Stimulated activated naive CD4-positive, alpha-beta T cell (primary cell): ENCODE measurements around the gene ARL9.
A peak's percentile ranks its signal among the peaks of the same experiment; 100 is the strongest.

ENCODE experiments used
- DNase-seq, 6 experiments: peaks; one replicate each; lab custom pipeline; 2025; lab: John Stamatoyannopoulos, UW

ARL9 gene, protein sequence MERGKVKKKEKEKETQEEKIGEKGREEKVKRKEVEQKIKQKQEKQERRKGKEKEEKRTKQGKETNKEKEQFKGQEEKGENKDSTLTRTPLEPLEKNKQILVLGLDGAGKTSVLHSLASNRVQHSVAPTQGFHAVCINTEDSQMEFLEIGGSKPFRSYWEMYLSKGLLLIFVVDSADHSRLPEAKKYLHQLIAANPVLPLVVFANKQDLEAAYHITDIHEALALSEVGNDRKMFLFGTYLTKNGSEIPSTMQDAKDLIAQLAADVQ

DNA sequence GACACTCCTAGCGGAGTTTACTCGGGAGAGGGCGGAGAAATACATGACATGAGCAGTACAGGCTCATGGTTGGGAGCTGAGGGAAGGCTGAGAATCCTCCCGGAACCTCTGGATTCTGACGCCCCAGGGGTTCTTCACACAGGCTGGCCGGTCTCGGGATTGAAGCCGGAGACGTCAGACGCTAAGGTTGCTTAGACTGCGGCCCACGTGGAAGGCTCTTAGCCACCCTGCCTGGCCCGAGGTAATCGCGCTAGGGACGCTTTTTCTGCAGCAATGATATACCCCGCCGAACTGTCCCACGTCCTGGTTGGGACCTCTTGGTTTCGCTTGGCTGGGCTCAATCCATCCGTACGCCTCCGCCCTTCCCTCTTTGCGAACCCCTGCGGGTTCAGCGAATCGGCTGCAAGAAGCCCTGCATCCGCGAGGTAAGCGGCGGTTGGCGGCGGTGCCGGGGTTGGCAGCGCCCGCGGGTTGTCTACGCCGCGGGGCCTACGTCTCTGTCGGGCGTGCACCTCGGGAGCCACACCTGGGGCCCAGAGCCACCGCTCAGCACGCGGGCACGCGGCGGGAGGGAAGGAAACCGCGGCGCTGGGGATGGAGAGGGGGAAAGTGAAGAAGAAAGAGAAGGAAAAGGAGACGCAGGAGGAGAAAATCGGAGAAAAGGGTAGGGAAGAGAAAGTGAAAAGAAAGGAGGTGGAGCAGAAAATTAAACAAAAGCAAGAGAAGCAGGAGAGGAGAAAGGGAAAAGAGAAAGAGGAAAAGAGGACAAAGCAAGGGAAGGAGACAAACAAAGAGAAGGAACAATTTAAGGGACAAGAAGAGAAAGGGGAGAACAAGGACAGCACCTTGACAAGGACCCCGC, at the start of gene ARL9:
TSS of gene ARL9 (plus strand) at position 523 of the 862 bp plus-strand sequence. CDS start at position 595, 72 bp downstream.
- DNase-seq: peak; percentile 39 to 71 (median 62)

DNA sequence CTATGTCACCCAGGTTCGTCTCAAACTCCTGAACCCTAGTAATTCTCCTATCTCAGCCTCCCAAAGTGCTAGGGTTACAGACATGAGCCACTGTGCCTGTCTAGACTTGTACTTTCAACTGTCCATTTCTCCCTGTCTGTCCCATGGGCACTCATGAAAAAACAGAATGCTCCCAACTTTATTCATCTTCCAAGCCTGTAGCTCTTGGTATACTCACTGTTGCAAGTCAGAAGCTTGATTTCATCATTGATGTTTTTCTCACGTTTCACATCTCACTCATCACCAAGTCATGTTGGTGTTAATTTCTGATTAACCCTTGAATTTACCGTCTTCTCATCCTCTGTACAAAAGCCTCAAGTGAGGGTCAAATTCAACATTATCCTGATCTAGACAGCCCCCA, 45.5 kb upstream of the ARL9 start:
- no peak for DNase-seq

DNA sequence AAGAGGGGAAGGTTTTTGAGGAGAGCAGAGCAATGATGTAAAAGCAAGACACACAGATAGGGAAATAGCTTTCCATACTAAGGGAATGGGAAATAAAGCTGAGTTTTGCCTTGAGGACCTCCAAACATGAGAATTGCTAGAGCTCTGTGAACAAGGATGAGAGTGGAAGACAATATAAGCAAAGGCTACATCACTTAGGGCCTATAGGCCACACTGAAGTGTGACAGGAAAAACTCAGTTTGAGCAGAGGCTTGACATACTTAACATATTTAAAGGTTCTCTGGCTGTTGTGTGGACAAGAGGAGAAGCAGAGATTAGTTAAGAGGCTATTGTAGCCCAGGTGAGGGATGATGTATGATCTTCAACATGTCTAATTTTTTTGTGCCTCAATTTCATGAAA, 43.4 kb upstream of the ARL9 start:
- DNase-seq: no peak

DNA sequence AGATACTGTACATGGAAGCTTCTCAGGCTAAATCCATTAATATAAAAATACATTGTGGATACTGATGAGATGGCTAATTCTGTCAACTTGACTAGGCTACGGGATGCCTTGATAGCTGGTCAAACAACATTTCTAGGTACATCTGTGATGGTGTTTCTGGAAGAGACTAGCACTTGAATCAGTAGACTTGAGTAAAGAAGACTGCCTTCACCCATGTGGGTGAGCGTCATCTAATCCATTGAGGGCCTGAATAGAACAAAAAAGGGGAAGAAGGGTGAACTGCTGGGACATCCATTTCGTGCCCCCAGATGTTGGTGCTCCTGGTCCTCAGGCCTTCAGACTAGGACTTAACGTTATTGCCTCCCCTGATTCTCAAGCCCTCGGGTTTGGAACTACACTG, 41.9 kb upstream of the ARL9 start:
- DNase-seq: no peak

DNA sequence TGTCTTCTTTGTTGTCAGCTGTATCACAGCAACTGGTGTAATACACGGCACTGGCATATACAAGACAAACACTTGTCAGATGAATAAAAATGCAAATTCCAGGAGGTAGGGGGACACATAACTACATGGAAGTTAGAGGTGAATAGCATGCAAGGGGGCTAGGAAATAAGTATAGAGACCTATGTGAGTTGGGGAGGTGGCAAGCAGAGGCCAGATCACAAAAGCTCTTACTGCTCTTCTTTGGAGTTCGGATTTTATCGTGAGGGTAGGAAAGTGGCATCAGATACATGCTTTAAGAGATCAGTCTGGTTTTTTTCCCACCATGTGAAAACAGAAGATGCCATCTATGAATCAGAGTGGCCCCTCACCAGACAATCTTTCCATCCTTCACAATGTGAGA, 41.0 kb upstream of the ARL9 start:
- DNase-seq: no peak

DNA sequence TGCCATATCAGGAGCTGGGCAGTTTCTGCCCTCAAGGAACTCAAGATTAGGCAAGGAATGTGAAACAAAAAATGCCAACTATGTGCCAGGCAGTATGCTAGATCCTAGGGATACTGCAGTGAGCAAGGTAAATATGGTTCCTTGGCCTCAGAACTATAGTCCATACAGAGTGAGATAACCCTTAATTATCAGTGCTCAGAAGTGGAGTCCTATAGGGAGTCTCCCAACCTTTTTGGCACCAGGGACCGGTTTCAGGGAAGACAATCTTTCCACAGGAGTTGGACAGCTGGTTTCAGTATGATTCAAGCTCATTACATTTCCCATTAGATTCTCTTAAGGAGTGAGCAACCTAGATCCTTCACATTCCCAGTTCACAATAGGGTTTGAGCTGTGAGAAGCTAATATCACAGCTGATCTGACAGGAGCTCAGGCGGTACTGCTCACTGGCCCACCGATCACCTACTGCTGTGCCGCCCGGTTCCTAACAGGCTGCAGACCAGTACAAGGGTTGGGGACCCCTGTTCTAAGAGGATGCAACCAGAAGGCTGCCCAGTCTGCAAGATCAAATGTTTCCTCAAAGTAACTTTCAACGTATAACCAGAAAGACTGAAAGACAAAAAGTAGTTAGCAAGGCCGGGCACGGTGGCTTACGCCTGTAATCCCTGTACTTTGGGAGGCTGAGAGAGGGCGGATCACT, 39.8 kb upstream of the ARL9 start:
- DNase-seq: no peak

DNA sequence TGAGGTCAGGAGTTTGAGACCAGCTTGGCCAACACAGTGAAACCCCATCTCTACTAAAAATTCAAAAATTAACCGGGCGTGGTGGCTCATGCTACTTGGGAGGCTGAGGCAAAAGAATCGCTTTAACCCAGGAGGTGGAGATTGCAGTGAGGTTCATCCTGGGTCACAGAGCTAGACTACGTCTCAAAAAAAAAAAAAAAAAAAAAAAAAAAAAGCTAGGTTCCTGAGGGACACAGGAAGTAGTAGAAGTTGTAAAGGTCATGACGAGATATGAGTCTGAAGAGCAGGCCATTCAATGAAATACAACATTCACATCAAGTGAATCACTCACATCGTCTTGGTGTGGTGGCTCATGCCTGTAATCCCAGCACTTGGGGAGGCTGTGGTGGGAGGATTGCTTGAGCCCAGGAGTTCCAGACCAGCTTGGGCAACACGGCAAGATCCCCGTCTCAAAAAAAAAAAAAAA, 39.3 kb upstream of the ARL9 start:
- peak in 4 of 6 experiments; percentile 2 to 18 (median 8) for DNase-seq

DNA sequence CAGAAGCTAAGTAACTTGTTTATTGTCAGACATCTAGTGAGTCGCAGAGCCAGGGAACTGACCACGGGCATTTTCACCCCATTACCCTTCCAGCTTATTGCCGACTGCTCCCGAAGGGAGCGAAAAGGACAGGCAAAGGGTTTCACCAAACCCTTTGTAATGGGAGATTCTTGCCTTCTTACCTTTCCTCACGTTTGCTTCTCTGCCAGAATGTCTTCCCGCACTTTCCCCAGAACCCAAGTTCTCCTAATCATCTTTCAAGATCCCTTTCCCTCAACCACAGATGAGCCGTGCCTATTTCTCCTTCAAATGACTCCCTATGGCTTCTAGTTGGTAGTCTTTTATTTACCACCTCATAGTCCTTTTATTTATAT, 38.7 kb upstream of the ARL9 start:
- DNase-seq: no peak

DNA sequence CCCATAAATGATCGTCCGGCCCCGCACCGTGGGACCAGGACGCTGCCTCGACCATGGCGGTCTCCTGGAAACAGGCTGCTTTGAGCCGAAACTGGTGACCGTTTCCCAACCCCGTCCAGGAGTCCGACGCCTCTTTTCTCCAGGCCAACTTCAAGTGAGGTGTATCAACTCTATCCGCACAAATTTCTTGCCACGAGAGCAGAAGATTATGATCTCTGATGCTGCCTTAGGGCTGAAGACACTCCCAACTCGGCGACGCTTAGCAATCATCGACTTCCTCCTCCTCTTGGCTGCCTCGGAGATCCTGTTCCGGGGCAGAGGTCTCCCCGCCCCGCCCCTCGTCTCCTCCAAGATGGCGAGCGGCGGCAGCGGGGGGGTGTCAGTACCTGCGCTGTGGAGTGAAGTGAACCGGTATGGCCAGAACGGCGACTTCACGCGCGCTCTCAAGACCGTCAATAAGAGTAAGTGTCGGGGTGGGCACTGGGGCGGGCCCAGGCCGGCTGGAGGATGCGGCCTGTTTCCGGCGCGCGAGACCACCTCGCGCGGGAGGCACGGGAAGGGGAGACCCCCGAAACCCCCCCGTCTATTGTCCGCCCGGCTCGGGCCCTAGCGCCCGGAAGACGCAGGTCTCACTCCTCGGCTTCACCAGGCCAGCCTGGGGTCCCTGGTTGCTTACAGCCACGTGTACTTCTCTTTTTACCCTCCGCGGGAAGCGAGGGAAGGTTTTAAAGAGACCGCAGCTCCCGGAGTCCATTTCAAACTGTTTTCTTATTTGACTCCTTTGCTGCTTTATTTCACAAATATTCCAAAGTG, 38.1 kb upstream of the ARL9 start, which contains the start of gene SRP72:
TSS of gene SRP72 (plus strand) at position 334 of the 813 bp plus-strand sequence. CDS start at position 353, 19 bp downstream.
- DNase-seq: peak; percentile 82 to 89 (median 86)

DNA sequence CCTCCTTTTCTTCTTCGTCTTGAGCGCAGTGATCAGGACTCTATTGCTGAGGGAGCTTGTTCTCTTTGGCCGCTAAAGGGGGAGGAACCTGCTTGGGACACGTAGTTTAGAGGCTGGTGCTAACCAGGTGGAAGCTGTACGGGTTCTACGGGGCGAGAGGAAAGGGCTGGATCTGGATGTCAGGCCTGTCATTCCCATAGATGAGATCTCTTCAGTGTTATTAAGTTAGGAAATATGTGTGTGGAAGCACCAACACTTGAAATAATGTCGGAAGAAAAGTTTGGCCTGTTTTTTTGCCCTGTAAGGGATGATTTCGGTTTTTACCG, 37.5 kb upstream of the ARL9 start:
- peak in 1 of 6 experiments; percentile 29 for DNase-seq

DNA sequence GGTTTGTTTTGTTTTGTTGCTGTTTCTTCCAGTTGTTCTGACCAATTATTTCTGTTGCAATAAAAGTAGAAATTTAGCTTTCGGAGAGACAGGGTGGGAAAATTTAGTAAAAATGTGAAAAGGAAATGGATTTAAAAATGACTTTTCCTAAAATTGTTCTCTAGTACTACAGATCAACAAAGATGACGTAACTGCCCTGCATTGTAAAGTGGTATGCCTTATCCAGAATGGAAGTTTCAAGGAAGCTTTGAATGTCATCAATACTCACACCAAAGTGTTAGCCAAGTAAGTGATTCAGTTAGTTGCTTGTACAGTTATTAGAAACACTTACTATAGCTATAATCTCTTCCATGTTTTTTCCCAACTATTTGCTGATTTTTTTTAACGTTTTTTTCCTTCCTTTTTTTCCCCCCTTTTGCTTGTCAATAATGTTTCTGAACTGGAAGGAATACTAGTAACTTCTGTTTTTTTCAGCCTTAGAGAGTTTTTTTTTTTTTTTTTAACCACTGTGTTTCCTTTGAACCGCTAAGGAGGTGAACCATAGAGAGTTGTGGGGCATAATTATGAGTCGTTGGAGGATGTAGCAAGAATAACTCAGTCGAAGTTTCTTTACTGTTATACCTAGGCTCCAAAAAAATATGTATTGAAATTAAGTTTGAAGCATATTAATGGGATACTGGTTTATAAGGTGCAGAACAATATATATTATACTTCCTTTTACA, 35.9 kb upstream of the ARL9 start:
- DNase-seq: peak in 1 of 6 experiments; percentile 5

DNA sequence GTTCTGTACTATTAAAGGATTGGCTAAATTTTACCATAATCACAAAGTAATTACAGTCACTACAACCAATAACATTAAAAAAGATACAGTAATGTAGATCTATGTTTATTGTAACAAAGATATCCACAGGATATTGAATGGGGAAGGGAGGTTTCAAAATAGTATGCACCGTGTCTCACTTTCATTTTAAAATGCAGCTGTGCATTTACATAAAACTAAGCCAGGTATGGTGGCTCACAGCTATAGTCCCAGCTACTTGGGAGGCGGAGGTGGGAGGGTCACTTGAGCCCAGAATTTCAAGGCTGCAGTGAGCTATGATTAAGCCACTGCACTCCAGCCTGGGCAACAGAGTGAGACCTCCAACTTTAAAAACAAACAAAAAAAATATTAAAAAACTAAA, 29.7 kb upstream of the ARL9 start:
- DNase-seq: no peak

DNA sequence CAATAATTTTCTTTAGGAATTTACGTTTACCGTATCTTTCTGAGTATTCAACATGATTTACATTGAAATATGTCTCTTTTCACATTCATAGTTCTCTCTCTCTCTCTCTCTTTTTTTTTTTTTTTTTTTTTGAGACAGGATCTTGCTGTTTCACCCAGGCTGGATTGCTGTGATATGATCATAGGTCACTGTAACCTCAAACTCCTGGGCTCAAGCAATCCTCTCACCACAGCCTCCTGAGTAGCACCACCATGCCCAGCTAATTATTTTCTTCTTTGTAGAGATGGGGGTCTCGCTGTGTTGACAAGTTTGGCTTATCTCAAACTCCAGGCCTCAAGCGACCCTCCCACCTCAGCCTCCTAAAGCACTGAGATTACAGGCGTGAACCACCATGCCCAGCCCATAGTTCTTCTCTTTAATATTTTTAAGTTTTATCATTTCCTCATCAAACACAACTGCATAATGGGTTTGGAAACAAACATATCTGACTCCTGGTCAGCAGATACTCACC, 28.3 kb upstream of the ARL9 start:
- DNase-seq: no peak

DNA sequence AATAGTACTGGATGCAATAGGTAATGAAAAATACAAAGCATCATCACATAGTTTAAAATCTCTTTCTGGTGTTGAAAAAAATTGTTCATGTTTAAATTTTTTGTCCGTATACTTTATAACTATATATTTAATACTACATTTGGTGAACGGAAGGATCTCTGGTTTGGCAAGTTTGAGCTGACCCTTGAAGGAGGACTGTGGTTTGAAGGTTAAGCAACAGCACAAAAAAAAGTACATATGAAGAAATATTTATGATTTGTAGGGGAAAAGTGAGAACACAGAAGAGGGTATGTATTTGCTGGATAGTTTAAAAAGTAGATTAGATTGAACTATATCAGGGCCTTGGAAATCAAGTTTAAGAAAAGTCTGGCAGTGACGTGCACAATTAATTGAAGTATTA, 24.9 kb upstream of the ARL9 start:
- no peak for DNase-seq

DNA sequence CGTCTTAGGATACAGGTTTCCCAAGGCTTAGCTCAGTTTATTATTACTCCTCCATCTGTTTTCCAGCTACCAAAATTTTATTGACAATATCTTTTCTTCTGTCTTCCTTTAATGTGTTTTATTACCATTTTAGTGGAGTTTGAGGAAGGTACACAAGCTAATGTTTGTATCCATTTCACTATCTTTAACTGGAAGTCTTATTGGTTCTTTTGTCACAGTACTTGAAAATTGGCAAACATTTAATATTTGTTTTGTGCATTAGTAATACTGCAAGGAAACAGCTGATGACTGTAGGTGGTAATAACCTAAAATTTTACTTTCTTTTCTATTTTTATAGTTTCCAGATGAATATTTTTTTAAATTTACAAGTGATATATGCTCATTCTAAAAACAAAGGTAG, 9.3 kb upstream of the ARL9 start:
- DNase-seq: no peak

DNA sequence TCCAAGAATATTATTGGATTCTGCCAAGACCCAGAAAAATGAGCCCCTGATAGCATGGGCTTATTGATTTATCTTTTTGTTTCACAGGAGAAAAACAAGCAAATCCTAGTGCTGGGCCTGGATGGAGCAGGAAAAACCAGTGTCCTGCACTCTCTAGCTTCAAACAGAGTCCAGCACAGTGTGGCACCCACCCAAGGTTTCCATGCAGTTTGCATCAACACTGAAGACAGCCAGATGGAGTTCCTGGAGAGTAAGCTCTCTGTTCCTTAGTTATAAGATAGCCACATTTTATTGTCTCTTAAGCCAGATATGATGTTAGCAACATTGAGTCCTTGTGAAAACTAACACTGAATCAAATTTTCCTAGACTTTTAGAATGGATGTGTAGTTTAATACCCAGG, 5.5 kb downstream of the ARL9 start:
- no peak for DNase-seq

DNA sequence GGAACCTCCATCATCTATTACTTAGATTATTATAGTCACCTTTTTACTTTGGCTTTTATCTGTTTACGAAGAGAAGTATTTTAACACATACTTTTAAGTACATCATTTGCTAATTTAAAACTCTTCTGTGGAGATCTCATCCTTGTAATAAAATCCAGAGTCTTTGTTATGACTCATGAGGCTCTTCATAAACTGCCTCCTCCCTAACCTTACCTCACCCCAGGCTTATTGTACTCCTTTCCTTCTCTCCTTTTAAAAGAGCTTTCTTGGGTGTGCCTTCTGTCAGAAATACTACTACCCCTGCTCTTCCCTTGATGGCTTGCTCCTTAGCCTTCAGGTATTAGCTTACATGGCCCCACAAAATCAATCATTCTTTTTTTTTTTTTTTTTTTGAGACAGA, 6.6 kb downstream of the ARL9 start:
- no peak for DNase-seq

DNA sequence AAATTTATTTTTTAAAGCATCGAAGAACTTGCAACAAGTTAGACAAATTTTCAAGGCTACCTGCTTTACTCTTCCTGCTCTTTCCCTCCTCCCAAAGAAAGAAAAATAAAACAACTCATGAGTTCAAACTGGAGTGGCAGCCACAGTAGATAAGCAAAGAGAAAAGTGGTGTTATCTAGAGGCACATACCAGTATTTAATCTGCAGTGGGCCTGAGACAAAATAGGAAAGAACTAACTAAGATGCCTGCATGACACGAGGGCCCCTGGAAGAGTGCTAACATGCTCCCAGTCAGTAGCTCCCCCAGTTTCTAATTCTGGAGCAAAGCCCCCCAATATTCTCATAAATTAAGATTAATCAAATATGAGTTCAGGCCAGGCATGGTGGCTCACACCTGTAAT, 7.9 kb downstream of the ARL9 start:
- no peak for DNase-seq

DNA sequence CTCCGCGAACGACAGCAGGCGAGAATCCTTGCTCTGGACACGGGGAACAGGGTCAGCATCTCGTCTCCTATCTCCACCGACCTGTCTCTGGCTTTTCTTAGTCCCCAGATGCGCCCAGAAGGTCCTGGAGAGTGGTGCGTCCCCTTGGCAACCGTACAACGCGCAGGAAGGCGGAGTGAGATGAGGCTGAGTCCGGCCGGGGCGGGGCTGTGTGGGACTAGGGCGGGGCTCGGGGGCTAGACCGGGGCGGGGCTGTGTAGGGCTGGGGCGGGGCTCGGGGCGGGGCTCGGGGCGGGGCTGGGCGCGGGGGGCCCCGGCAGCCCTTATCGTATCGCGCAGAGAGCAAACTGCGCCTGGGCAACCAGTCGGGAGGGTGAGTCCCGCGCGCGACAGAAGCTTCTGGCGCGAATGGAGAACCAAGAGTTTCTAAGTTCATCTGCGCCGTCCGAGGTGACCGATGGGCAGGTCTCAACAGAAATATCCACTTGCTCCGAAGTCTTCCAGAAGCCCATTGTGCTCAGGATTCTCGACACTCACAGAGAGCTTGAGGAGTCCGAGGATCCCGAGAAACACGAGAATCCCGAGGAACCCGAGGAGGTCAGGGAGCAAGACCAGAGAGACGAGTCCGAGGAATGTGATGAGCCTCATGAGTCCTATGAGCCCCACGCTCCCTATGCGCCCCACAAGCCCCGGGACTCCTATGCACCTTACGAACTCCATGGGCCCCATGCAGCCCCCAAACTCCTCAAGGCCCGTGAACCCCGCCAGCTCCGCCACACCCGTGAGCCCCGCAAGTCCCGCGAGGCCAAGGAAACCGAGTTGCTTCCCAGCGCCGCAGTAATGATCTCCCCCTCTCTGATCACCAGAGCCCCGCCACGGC, 24.9 kb downstream of the ARL9 start:
- DNase-seq: peak; percentile 23 to 83 (median 71)
